Measurements from ENCODE around the gene PRKG2. TPM values are rescaled to one million over a fixed set of nuclear protein-coding genes. Genes with fewer than 3 reads are reported as not detected.

Gene PRKG2
- polyA plus RNA-seq, 1 of the 3 experiments (the other 2 are of a cell fraction), result not detected

GRCh38 chr4:81152839-81153713 lies 61.9 kb downstream of the PRKG2 start:
- H4K20me1 ChIP-seq (ENCODE audit: insufficient read depth), result no peaks in the 10 kb centered on the region
- H3K4me3 ChIP-seq (ENCODE audit: low read depth in 2 of 2, low read length in 1 of 2), result no peak overlapping the region; a peak in 1 of 4 replicates
- no peaks in the 10 kb centered on the region for H3F3A ChIP-seq (replicated peaks; ENCODE audit: insufficient read depth)
- no peak overlapping the region for H2AFZ ChIP-seq (ENCODE audit: low read depth)
- H3K27ac ChIP-seq (ENCODE audit: low read depth in 2 of 2, low read length in 1 of 2), result no peak overlapping the region
- H3K4me1 ChIP-seq (ENCODE audit: control insufficient read depth in 1 of 2, insufficient read depth in 2 of 2, low read depth in 1 of 2, low read length in 1 of 2), result no peaks in the 10 kb centered on the region
- POLR2A ChIA-PET, result no interaction called here
- 0% methylated on average over 1 of the region's 1 CpG for WGBS (ENCODE audit: low lambda C conversion rate)
- no peaks in the 10 kb centered on the region for H3K9me3 ChIP-seq
- H3K9me2 ChIP-seq, result no peaks in the 10 kb centered on the region
- no peak for TF ChIP-seq TCF12 (IDR thresholded peaks at IDR 0.05)
- TF ChIP-seq RAD21 (IDR thresholded peaks at IDR 0.05; ENCODE audit: low read length), result no peak
- no peak for TF ChIP-seq NRF1 (IDR thresholded peaks at IDR 0.05; ENCODE audit: low read depth, low read length)
- TF ChIP-seq JUND (IDR thresholded peaks at IDR 0.05), result no peak
- no peak for TF ChIP-seq TAF1 (IDR thresholded peaks at IDR 0.05; ENCODE audit: borderline replicate concordance, low read depth, low read length)
- no peak for TF ChIP-seq ELF1 (IDR thresholded peaks at IDR 0.05)
- no peak for TF ChIP-seq POLR2AphosphoS5 (IDR thresholded peaks at IDR 0.05; ENCODE audit: low read depth, low read length)
- no peak for TF ChIP-seq NFIC (IDR thresholded peaks at IDR 0.05; ENCODE audit: borderline replicate concordance)
- TF ChIP-seq, protein P1, sequence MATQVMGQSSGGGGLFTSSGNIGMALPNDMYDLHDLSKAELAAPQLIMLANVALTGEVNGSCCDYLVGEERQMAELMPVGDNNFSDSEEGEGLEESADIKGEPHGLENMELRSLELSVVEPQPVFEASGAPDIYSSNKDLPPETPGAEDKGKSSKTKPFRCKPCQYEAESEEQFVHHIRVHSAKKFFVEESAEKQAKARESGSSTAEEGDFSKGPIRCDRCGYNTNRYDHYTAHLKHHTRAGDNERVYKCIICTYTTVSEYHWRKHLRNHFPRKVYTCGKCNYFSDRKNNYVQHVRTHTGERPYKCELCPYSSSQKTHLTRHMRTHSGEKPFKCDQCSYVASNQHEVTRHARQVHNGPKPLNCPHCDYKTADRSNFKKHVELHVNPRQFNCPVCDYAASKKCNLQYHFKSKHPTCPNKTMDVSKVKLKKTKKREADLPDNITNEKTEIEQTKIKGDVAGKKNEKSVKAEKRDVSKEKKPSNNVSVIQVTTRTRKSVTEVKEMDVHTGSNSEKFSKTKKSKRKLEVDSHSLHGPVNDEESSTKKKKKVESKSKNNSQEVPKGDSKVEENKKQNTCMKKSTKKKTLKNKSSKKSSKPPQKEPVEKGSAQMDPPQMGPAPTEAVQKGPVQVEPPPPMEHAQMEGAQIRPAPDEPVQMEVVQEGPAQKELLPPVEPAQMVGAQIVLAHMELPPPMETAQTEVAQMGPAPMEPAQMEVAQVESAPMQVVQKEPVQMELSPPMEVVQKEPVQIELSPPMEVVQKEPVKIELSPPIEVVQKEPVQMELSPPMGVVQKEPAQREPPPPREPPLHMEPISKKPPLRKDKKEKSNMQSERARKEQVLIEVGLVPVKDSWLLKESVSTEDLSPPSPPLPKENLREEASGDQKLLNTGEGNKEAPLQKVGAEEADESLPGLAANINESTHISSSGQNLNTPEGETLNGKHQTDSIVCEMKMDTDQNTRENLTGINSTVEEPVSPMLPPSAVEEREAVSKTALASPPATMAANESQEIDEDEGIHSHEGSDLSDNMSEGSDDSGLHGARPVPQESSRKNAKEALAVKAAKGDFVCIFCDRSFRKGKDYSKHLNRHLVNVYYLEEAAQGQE (IDR thresholded peaks at IDR 0.05; ENCODE audit: low read depth, low read length), result no peak
- TF ChIP-seq FOSL2 (IDR thresholded peaks at IDR 0.05; ENCODE audit: borderline replicate concordance, low read depth), result no peak
- no peak for TF ChIP-seq GABPA (IDR thresholded peaks at IDR 0.05; ENCODE audit: low read depth)
- no peak for TF ChIP-seq CHD2 (IDR thresholded peaks at IDR 0.05; ENCODE audit: low read length, partially characterized antibody)
- no peak for TF ChIP-seq SMC3 (IDR thresholded peaks at IDR 0.05; ENCODE audit: low read depth, low read length)
- TF ChIP-seq, protein P2, sequence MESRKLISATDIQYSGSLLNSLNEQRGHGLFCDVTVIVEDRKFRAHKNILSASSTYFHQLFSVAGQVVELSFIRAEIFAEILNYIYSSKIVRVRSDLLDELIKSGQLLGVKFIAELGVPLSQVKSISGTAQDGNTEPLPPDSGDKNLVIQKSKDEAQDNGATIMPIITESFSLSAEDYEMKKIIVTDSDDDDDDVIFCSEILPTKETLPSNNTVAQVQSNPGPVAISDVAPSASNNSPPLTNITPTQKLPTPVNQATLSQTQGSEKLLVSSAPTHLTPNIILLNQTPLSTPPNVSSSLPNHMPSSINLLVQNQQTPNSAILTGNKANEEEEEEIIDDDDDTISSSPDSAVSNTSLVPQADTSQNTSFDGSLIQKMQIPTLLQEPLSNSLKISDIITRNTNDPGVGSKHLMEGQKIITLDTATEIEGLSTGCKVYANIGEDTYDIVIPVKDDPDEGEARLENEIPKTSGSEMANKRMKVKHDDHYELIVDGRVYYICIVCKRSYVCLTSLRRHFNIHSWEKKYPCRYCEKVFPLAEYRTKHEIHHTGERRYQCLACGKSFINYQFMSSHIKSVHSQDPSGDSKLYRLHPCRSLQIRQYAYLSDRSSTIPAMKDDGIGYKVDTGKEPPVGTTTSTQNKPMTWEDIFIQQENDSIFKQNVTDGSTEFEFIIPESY (IDR thresholded peaks at IDR 0.05; ENCODE audit: borderline replicate concordance, low read depth), result no peak
- TF ChIP-seq CTCF (IDR thresholded peaks at IDR 0.05), result no peak
- no peaks in the 10 kb centered on the region for H3K36me3 ChIP-seq (replicated peaks in 1 of 2; ENCODE audit: control insufficient read depth in 1 of 2, insufficient read depth in 2 of 2, low read length in 1 of 2)
- H3K9ac ChIP-seq, result no peak overlapping the region
- H3K4me2 ChIP-seq, result no peak overlapping the region; the same call in 1 of the 2 replicates
- H3K27me3 ChIP-seq (ENCODE audit: insufficient read depth), result no peaks in the 10 kb centered on the region
- DNase-seq, result no peak
- H3K79me2 ChIP-seq (ENCODE audit: insufficient read depth), result no peaks in the 10 kb centered on the region
- CTCF ChIA-PET, result no interaction called here
